PC-3 (cell line): ENCODE results near the gene MCUB.

Source experiments
- EZH2 ChIP-seq: fragments of 300-600 bp; sonication (generic); IDR thresholded peaks from one replicate; pipeline ENCODE4 v1.6.1; 2017; ENCODE audit warnings: antibody characterized with exemption, mild to moderate bottlenecking, low read length; ENCODE audit not compliant: unreplicated experiment
- TF ChIP-seq, protein P1 (sequence below): fragments of 300-600 bp; sonication (generic); conservative IDR thresholded peaks from 2 replicates; pipeline ENCODE4 v1.5.1; 2017; ENCODE audit warnings: antibody characterized with exemption, low read depth, mild to moderate bottlenecking, low read length

DNA sequence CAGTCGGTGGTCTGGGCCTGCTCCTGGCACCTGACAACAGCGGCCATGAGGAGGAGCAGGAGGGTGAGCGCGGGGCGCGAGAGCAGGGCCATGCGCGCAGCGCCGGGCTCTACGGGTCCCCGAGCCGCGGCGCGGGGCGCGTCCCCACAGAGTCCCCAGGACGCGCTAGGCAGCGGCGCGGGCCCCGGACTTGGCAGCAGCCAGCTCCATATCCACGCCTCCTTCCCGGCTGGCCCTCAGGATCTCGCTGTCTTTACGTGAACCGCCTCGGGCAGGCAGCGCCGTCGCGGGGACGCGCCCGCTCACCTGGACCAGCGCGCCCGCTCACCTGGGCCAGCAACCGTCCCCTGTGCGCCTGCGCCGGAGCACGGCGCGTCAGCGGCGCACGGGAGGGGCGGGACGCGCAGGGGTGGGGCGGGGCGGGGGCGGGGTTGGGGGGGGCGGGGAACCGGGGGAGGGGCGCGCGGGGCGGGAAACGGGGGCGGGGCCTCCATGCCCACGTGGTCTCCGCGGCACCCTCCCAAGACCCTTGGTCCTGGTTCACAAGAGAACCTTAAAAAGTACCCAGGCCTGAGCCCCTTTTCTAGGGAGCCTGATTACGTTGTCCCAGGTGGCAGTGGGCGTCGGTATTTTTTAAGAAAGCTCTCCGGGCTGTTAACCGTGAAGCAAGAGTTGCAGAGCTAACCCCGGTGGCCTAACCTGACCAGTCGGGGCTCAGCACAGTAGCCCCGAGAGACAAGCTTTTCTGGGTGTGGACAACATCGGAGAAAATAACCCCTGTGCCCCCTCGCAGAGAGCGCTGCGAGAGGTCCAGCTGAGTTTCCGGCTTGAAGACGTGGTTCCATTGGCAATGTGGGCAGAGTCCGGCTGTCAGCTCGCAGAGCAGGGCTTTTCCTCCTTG, 169.9 kb downstream of the MCUB start, which contains the start of gene PLA2G12A:
- TF ChIP-seq, protein P1, sequence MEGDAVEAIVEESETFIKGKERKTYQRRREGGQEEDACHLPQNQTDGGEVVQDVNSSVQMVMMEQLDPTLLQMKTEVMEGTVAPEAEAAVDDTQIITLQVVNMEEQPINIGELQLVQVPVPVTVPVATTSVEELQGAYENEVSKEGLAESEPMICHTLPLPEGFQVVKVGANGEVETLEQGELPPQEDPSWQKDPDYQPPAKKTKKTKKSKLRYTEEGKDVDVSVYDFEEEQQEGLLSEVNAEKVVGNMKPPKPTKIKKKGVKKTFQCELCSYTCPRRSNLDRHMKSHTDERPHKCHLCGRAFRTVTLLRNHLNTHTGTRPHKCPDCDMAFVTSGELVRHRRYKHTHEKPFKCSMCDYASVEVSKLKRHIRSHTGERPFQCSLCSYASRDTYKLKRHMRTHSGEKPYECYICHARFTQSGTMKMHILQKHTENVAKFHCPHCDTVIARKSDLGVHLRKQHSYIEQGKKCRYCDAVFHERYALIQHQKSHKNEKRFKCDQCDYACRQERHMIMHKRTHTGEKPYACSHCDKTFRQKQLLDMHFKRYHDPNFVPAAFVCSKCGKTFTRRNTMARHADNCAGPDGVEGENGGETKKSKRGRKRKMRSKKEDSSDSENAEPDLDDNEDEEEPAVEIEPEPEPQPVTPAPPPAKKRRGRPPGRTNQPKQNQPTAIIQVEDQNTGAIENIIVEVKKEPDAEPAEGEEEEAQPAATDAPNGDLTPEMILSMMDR, result no peak
- TF ChIP-seq EZH2, result no peak
